MCF 10A (cell line): Measurements from ENCODE around the gene EWSR1. TPM values are rescaled to one million over a fixed set of nuclear protein-coding genes. Genes with fewer than 3 reads are reported as not detected.

Experiments
- BruUV-seq: library from RNA; stranded (reverse); fragments of 400-500 nt; replicated peaks from 2 replicates; lab custom pipeline; 2021; lab: Mats Ljungman, UMichigan
- CTCF ChIA-PET: fragments of 300-600 bp; sonication (Branson Sonifier 250); formaldehyde crosslinking; extraction: SDS; loops from one replicate; lab custom pipeline; 2021; ENCODE audit warnings: antibody characterized with exemption, inconsistent platforms; lab: Yijun Ruan, JAX
- POLR2A ChIA-PET: fragments of 300-600, 350-650 bp; sonication (Branson Sonifier 250); formaldehyde crosslinking; extraction: SDS; loops from one replicate; lab custom pipeline; 2020; ENCODE audit warnings: antibody characterized with exemption, inconsistent platforms; lab: Yijun Ruan, JAX
- DNase-seq: peaks from one replicate; pipeline ENCODE4 v3.0.0-alpha.2; 2018; ENCODE audit not compliant: unreplicated experiment
- H3K27ac Mint-ChIP-seq: one replicate; pipeline ENCODE4 v1.8.0; 2022; ENCODE audit warnings: mild to moderate bottlenecking, low read depth, mixed read lengths; ENCODE audit not compliant: unreplicated experiment
- H3K27me3 Mint-ChIP-seq: one replicate; pipeline ENCODE4 v1.8.0; 2022; ENCODE audit warnings: mixed read lengths; ENCODE audit not compliant: insufficient read depth, unreplicated experiment
- H3K36me3 Mint-ChIP-seq: one replicate; pipeline ENCODE4 v1.8.0; 2022; ENCODE audit warnings: mild to moderate bottlenecking, moderate library complexity, mixed read lengths; ENCODE audit not compliant: insufficient read depth, unreplicated experiment
- H3K4me1 Mint-ChIP-seq: one replicate; pipeline ENCODE4 v1.8.0; 2022; ENCODE audit warnings: mixed read lengths; ENCODE audit not compliant: insufficient read depth, unreplicated experiment
- H3K4me3 Mint-ChIP-seq: one replicate; pipeline ENCODE4 v1.8.0; 2022; ENCODE audit warnings: mild to moderate bottlenecking, moderate library complexity, mixed read lengths; ENCODE audit not compliant: unreplicated experiment
- H3K9me3 Mint-ChIP-seq: one replicate; pipeline ENCODE4 v1.8.0; 2022; ENCODE audit warnings: mixed read lengths; ENCODE audit not compliant: unreplicated experiment
- CTCF ChIP-seq: fragments of 200-600 bp; IDR thresholded peaks from one replicate; pipeline ENCODE4 v1.8.0; 2022; ENCODE audit warnings: antibody characterized with exemption, mild to moderate bottlenecking; ENCODE audit not compliant: unreplicated experiment
- intact Hi-C: fragments of 100-400 bp; cut with micrococcal nuclease; formaldehyde crosslinking; loops from 2 replicates; pipeline ENCODE4 v1.14.1; 2022
- total RNA-seq: library from RNA; stranded (reverse); gene quantifications from 2 replicates; pipeline ENCODE4 v1.2.3, GENCODE V29; 2022

The EWSR1 gene
- total RNA-seq, 1 experiment from 2014 or later: 486 TPM

- POLR2A ChIA-PET: interaction anchor here (0.6 to 3.1 kb wide), 15 partner anchors 14 to 296 kb away, joined by 3 to 11 read pairs (median 4); partner anchors contain the start of genes AP1B1 and EWSR1
- H3K36me3 Mint-ChIP-seq: peaks cover 6% of the 10 kb centered on the region
- BruUV-seq: no TSS peak
- H3K27me3 Mint-ChIP-seq: no peaks in the 10 kb centered on the region
- DNase-seq: peak; percentile 81
- peaks cover 19% of the 10 kb centered on the region for H3K4me1 Mint-ChIP-seq
- intact Hi-C loops: loop anchor here (1.0 to 10.0 kb wide), 3 partner anchors 37 to 78 kb away; partner anchors contain the start of gene AP1B1
- no peak overlapping the region for H3K27ac Mint-ChIP-seq
- TF ChIP-seq CTCF: no peak
- CTCF ChIA-PET: interaction anchor here (0.5 to 1.4 kb wide), 7 partner anchors 9 to 309 kb away, joined by 3 to 7 read pairs (median 3); no protein-coding TSS in a partner anchor
- H3K9me3 Mint-ChIP-seq: no peaks in the 10 kb centered on the region
- H3K4me3 Mint-ChIP-seq: peak overlapping the region; percentile 88
These were observed 38.9 kb downstream of the EWSR1 start for GRCh38 chr22:29306835-29307595.

DNA sequence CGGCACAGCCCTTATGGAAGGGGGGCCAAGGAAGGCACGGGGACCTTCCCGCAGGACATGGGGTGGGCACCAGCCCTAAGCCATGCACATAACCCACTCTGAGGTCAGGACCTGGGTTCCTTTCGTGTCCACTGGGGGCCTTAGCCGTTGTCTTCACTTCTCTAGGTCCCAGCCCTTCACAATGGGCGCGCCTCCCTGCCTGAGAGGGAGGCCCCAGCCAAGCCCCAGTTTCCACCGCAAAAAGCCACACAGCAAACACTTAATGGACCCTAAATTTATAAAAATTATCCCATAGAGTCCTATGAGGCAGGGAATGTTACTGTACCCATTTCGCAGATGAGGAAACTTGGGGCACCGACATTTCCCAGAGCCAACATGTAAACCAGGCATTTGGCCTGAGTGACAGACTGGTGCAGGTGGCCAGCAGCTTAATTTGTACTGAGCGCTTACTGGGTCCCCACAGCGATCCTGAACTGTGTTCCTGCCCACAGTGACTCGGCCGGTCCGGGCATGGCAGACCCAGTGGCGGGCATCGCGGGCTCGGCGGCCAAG lies 39.6 kb downstream of the EWSR1 start:
- H3K36me3 Mint-ChIP-seq: peaks cover 6% of the 10 kb centered on the region
- TF ChIP-seq CTCF: no peak
- no TSS peak for BruUV-seq
- CTCF ChIA-PET: no interaction called here
- peak; percentile 23 for DNase-seq
- no peak overlapping the region for H3K27ac Mint-ChIP-seq
- H3K27me3 Mint-ChIP-seq: no peaks in the 10 kb centered on the region
- H3K4me1 Mint-ChIP-seq: peaks cover 19% of the 10 kb centered on the region
- POLR2A ChIA-PET: interaction anchor here (1.1 to 3.1 kb wide), 6 partner anchors 14 to 81 kb away, joined by 3 to 11 read pairs (median 8); partner anchors contain the start of genes AP1B1, EWSR1 and RHBDD3
- intact Hi-C loops: loop anchor here (10.0 kb wide), 1 partner anchor 77 kb away; the partner anchor contains the start of gene AP1B1
- H3K4me3 Mint-ChIP-seq: peak overlapping the region; percentile 88
- no peaks in the 10 kb centered on the region for H3K9me3 Mint-ChIP-seq

DNA sequence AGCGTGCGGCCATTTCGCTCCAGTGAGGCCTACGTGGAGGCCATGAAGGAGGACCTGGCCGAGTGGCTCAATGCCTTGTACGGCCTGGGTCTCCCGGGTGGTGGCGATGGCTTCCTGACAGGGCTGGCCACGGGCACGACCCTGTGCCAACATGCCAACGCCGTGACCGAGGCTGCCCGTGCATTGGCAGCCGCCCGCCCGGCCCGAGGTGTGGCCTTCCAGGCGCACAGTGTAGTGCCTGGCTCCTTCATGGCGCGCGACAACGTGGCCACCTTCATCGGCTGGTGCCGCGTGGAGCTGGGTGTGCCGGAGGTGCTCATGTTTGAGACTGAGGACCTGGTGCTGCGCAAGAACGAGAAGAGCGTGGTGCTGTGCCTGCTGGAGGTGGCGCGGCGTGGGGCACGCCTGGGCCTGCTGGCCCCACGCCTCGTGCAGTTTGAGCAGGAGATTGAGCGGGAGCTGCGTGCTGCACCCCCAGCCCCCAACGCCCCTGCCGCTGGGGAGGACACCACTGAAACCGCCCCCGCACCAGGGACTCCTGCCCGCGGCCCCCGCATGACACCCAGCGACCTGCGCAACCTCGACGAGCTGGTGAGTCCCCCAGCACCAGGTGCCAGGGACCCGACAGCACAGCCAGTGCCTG lies 40.2 kb downstream of the EWSR1 start:
- CTCF ChIA-PET: no interaction called here
- no peak for TF ChIP-seq CTCF
- H3K27ac Mint-ChIP-seq: peak overlapping the region; percentile 67
- DNase-seq: peak; percentile 33
- peaks cover 6% of the 10 kb centered on the region for H3K36me3 Mint-ChIP-seq
- no peaks in the 10 kb centered on the region for H3K27me3 Mint-ChIP-seq
- POLR2A ChIA-PET: interaction anchor here (0.7 to 3.0 kb wide), 7 partner anchors 13 to 361 kb away, joined by 3 to 11 read pairs (median 4); partner anchors contain the start of genes EWSR1, RHBDD3 and THOC5
- intact Hi-C loops: loop anchor here (10.0 kb wide), 1 partner anchor 77 kb away; the partner anchor contains the start of gene AP1B1
- peak overlapping the region; percentile 88 for H3K4me3 Mint-ChIP-seq
- no TSS peak for BruUV-seq
- peaks cover 19% of the 10 kb centered on the region for H3K4me1 Mint-ChIP-seq
- H3K9me3 Mint-ChIP-seq: no peaks in the 10 kb centered on the region
